GM12892 (cell line): ENCODE results near the gene NDEL1.

Experiments used
- POLR2A ChIP-seq: IDR thresholded peaks from 2 replicates; pipeline ENCODE4 v1.6.1; 2011; ENCODE audit warnings: low read depth, low read length, control low read depth
- TAF1 ChIP-seq: IDR thresholded peaks from 2 replicates; pipeline ENCODE4 v1.6.1; 2011; ENCODE audit warnings: low read depth, mild to moderate bottlenecking, control low read depth, low read length, borderline replicate concordance

GRCh38 chr17:8401107-8401506, 34.6 kb upstream of the NDEL1 start:
- TF ChIP-seq POLR2A (no peak), TAF1 (no peak)
